ACC112 (cell line): ENCODE data around the gene SLC16A5.
A peak's percentile ranks its signal among the peaks of the same experiment; 100 is the strongest.
"Not testable (repeated sequence)": the region's sequence is repeated elsewhere in the genome, so short reads cannot be mapped to it uniquely, and the experiment has no call there.

Experiments used
- H2AFZ ChIP-seq: fragments of 200-600 bp; sonication (generic); one replicate; pipeline ENCODE4 v1.6.0; 2017; ENCODE audit warnings: antibody characterized with exemption, low read length; ENCODE audit not compliant: unreplicated experiment
- H3K27ac ChIP-seq: fragments of 200-600 bp; sonication (generic); 2 replicates; pipeline ENCODE4 v1.5.1; 2014; ENCODE audit warnings: low read depth, mild to moderate bottlenecking, antibody characterized with exemption, low read length, moderate library complexity
- H3K27me3 ChIP-seq: fragments of 200-600 bp; sonication (generic); 2 replicates; pipeline ENCODE4 v1.6.1; 2014; ENCODE audit warnings: mild to moderate bottlenecking, antibody characterized with exemption, low read length, moderate library complexity, mixed read lengths; ENCODE audit not compliant: insufficient read depth
- H3K36me3 ChIP-seq: fragments of 200-600 bp; sonication (generic); 2 replicates; pipeline ENCODE4 v1.6.1; 2016; ENCODE audit warnings: mild to moderate bottlenecking, antibody characterized with exemption, low read length, moderate library complexity, mixed read lengths; ENCODE audit not compliant: insufficient read depth
- H3K4me1 ChIP-seq: fragments of 200-600 bp; sonication (generic); one replicate; pipeline ENCODE4 v1.6.1; 2016; ENCODE audit warnings: low read length, mixed read lengths; ENCODE audit not compliant: insufficient read depth, unreplicated experiment, control insufficient read depth
- H3K4me3 ChIP-seq: fragments of 200-600 bp; sonication (generic); 2 replicates; pipeline ENCODE4 v1.5.1; 2014; ENCODE audit warnings: mild to moderate bottlenecking, low read depth, low read length
- H3K79me2 ChIP-seq: fragments of 200-600 bp; sonication (generic); one replicate; pipeline ENCODE4 v1.6.0; 2016; ENCODE audit warnings: low read length; ENCODE audit not compliant: control insufficient read depth, unreplicated experiment, insufficient read depth

SLC16A5 gene, protein sequence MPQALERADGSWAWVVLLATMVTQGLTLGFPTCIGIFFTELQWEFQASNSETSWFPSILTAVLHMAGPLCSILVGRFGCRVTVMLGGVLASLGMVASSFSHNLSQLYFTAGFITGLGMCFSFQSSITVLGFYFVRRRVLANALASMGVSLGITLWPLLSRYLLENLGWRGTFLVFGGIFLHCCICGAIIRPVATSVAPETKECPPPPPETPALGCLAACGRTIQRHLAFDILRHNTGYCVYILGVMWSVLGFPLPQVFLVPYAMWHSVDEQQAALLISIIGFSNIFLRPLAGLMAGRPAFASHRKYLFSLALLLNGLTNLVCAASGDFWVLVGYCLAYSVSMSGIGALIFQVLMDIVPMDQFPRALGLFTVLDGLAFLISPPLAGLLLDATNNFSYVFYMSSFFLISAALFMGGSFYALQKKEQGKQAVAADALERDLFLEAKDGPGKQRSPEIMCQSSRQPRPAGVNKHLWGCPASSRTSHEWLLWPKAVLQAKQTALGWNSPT

DNA sequence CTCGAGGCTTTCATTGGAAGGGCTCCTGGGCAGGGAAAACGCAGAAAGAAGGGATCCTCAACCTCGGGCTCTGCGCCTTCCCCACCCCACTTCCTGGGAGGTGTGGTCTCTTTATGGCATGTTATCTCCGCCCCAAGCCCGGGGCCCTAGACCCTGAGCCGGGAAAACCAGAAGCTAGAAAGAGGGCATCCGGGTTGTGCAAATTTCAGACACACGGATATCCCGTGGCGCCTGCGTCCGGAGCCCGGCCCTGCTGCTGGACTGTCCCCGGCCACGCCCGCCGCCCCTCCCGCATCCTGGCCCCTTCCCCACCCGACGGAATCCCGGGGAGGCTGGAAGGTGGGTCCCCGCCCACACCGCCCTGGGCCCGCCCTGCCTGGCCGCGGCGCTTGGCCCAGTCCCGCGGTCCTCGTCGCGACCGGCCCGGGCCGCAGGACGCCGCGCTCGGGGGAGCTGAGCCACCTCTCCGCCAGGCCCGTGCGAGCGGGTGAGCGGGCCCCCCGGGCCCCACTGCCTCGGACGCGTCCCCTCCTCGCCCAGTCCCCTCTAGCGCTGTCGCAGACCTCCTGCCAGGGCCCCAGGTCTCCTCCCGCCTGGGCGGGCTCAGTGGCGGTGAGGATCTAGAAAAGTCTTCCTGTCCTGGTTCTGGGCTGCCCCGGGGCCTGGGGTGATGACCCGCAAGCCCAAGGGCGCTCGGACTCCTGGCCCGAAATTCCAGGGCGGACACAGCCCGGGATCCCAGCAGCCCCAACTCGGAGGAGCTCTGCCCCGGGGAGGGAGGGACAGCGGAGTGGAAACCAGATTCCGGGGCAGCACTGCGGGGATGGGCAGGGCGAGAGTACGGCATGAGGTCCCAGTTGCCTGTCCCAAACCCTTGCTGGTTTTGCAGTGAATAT lies at the start of gene SLC16A5:
SLC16A5 (plus strand) TSS at position 397 of the 896 bp plus-strand sequence. CDS start 5,683 bp downstream, outside the sequence.
- Histone ChIP-seq H2AFZ (peak within 1 kb of the TSS; percentile 19), H3K4me1 (peaks cover 49% of the 10 kb centered on the region), H3K36me3 (no peaks in the 10 kb centered on the region), H3K27me3 (no peaks in the 10 kb centered on the region), H3K27ac (peak within 1 kb of the TSS; percentile 47), H3K4me3 (peak within 1 kb of the TSS; percentile 80), H3K79me2 (peaks cover 8% of the 10 kb centered on the region)

DNA sequence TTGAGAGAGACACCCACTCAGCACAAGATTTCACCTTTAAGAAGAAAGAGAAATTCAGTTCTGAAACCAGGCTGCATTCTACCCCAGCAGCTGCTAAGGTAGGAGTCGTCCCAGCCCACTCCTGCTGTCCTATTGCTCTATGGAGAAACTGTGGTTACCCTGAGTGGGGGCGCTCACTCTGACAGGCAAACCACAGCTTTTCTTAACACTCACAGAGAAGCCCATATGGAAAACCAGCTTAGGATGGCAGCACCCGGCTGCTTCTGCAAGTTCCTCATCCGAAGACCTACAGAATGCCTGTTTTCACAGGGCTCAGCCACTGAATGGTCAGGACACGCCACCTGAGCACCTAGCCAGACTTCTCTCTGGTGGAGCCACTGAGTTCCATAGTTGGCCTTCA lies 48.5 kb upstream of the SLC16A5 start:
- Histone ChIP-seq H3K4me3 (no peak overlapping the region), H3K4me1 (peaks cover 6% of the 10 kb centered on the region), H3K27me3 (no peaks in the 10 kb centered on the region), H3K27ac (no peak overlapping the region), H3K79me2 (no peaks in the 10 kb centered on the region), H2AFZ (no peak overlapping the region), H3K36me3 (no peaks in the 10 kb centered on the region; the same call in 1 of the 2 replicates)

DNA sequence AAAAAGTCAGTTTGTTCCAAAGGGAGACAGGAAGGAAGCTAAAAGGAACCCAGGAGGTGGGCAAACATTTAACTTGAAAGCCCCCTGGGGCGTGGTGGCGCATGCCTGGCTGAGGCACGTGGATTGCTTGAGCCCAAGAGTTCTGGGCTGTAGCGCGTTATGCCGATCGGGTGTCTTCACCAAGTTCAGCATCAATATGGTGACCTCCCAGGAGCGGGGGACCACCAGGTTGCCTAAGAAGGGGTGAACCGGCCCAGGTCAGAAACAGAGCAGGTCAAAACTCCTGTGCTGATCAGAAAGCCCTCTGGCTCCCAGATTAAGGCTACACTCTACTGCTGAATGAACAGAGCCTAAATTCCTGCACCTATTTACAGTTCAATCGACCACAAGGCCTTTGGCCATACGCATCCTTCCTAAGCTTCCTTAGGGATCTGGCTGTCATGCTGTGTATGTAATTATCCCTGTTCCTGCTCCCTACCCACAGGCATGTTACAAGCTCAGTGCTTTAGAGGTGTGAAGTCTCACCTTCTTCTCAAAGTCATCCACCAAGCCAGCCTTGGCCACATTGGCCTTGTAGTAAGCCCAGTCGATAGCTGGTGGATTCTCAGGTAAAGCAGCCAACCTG lies 46.0 kb upstream of the SLC16A5 start:
- no peaks in the 10 kb centered on the region for H3K27me3 ChIP-seq
- H3K36me3 ChIP-seq = no peaks in the 10 kb centered on the region; the same call in 1 of the 2 replicates
- H3K79me2 ChIP-seq = peaks cover 10% of the 10 kb centered on the region
- no peak overlapping the region for H3K27ac ChIP-seq
- H3K4me3 ChIP-seq = no peak overlapping the region
- H2AFZ ChIP-seq = no peak overlapping the region
- H3K4me1 ChIP-seq = peaks cover 5% of the 10 kb centered on the region

DNA sequence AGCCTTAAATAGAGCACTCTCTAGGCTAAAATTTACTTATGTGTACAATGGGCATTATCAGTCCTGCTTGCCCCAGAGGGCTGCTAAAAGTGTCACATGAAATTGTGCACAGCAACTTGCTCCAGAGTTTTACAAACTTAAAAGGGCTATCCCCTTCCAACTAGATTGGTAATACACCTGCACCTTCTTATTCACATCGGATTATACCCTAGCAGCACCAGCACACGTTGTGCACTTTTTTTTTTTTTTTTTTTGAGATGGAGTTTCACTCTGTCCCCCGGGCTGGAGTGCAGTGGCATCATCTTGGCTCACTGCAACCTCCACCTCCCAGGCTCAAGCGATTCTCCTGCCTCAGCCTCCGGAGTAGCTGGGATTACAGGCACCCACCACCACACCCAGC lies 44.0 kb upstream of the SLC16A5 start:
- not testable (repeated sequence) for H3K4me3 ChIP-seq, H3K27ac ChIP-seq, H3K27me3 ChIP-seq, H2AFZ ChIP-seq, H3K36me3 ChIP-seq, H3K4me1 ChIP-seq
- H3K79me2 ChIP-seq = peaks cover 25% of the 10 kb centered on the region

DNA sequence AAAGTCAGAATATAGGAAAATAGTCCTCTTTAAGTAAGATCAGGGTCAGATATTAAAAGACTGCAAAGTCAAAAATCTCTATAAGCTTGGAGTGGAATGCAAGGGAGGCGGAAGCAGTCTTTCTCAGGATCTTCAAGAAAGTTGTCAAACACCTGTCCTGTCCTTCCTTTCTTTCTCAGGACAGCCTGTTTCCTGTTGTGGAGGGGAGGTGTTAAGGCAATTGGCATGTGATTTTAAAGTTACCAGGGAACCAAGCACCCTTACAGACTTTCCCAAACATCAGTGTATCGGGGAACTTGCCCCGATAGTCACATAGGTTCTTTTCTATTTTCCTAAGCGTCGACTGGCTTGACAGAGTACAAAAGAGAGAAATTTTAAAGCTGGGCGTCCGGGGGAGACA lies 43.0 kb upstream of the SLC16A5 start:
- no peak overlapping the region for H2AFZ ChIP-seq
- no peak overlapping the region for H3K27ac ChIP-seq
- H3K79me2 ChIP-seq = peaks cover 27% of the 10 kb centered on the region
- no peak overlapping the region for H3K4me3 ChIP-seq
- no peaks in the 10 kb centered on the region for H3K27me3 ChIP-seq
- H3K36me3 ChIP-seq = no peaks in the 10 kb centered on the region; the same call in 1 of the 2 replicates
- H3K4me1 ChIP-seq = peaks cover 13% of the 10 kb centered on the region

DNA sequence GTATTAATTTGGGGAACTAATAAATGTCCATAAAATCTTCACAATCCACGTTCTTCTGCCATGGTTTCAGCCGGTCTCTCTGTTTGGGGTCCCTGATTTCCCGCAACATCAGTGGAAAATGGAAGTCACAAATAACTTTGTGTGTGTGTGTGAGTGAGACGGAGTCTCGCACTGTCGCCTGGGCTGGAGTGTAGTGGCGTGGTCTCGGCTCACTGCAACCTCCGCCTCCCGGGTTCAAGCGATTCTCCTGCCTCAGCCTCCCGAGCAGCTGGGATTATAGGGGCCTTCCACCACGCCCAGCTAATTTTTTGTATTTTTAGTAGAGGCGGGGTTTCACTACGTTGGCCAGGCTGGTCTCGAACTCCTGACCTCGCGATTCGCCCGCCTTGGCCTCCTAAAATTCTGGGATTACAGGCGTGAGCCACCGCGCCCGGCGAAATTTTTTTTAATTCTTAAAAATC lies 41.8 kb upstream of the SLC16A5 start:
- H3K36me3 ChIP-seq, H2AFZ ChIP-seq, H3K27me3 ChIP-seq: not testable (repeated sequence)
- peak overlapping the region; percentile 80 for H3K27ac ChIP-seq
- H3K4me3 ChIP-seq = peak overlapping the region; percentile 93
- H3K79me2 ChIP-seq = peaks cover 27% of the 10 kb centered on the region
- H3K4me1 ChIP-seq = peaks cover 13% of the 10 kb centered on the region

DNA sequence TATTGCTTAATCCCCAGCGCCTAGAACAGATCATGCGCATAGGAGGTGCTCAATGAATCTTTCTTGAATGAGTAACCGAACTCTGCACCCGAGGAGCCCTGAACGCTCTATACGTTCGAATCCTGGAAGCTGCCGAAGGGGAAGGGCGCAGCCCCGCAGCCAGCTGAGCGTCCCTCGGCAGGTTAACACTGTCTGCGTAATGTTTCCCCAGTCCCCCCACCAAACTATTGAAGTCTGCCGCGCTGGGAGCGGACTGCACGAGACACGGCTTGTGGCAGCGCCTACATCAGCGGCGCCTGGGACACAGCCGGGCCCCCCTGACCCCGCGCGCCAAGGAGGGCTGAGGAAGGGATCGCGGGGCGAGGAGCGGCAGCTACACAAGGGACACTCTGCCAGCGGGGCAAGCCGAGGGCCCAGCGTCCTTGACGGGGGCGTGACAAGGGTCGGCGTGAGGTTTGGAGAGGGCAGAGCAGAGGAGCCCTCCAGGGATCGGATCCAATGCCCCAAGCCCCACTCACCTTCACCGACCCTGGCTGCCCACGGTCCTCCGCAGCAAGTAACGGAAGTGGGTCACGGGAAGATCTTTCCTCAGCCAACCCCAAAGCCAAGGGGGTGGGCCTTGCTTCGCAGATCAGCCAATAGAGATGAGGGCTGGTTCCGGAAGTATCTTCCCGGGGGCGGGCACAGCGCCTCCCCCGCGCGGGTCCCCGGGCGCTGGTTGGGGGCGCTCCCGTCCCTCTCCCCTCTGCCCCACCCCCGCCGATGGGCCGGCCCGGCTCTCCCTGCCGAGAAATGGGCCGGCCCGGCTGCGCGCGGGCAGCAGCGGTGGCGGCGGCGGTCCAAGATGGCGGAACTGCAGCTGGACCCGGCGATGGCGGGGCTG lies 41.1 kb upstream of the SLC16A5 start, which contains the start of the genes ATP5PD and KCTD2:
ATP5PD (minus strand) TSS at position 563 of the 883 bp plus-strand sequence. CDS start 4,319 bp downstream, outside the sequence.
KCTD2 (plus strand) TSS at position 819 of the 883 bp plus-strand sequence; CDS start at position 845, 26 bp downstream.
- H3K36me3 ChIP-seq = no peaks in the 10 kb centered on the region
- peak within 1 kb of the TSS; percentile 80 for H3K27ac ChIP-seq
- peak within 1 kb of the TSS; percentile 93 for H3K4me3 ChIP-seq
- peak within 1 kb of the TSS; percentile 85 for H2AFZ ChIP-seq
- H3K79me2 ChIP-seq = peaks cover 27% of the 10 kb centered on the region
- H3K27me3 ChIP-seq = no peaks in the 10 kb centered on the region
- peaks cover 13% of the 10 kb centered on the region for H3K4me1 ChIP-seq

DNA sequence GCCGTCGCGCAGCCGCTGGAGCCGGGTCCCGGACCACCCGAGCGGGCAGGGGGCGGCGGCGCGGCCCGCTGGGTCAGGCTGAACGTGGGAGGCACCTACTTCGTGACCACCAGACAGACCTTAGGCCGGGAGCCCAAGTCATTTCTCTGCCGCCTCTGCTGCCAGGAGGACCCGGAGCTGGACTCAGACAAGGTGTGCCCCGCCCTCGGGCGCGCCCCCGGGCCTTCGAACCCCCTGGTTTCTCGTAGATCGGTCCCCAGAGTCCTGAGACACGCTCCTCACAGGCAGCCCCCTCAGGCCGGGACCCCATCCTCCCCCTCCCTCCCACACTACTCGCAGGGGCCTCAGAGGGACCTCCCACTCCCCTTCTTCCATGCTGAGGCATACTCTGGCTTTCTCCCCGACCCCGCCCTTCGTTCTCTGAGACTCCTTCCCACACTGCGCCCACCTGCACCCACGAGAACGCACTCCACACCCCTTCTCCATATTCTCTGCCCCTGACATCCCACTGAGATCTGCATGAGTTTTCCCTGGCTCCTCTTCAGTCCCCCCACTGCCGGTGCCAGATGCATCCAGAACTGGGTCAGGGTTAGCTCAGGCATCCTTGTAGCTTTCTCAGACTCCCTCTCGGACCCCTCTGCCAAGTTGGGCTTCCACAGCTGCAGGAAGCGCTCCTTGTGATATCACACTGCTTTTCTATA lies 40.2 kb upstream of the SLC16A5 start:
- peak overlapping the region; percentile 93 for H3K4me3 ChIP-seq
- peak overlapping the region; percentile 85 for H2AFZ ChIP-seq
- H3K27ac ChIP-seq = no peak overlapping the region
- peaks cover 13% of the 10 kb centered on the region for H3K4me1 ChIP-seq
- H3K79me2 ChIP-seq = peaks cover 27% of the 10 kb centered on the region
- no peaks in the 10 kb centered on the region for H3K36me3 ChIP-seq
- H3K27me3 ChIP-seq = no peaks in the 10 kb centered on the region

DNA sequence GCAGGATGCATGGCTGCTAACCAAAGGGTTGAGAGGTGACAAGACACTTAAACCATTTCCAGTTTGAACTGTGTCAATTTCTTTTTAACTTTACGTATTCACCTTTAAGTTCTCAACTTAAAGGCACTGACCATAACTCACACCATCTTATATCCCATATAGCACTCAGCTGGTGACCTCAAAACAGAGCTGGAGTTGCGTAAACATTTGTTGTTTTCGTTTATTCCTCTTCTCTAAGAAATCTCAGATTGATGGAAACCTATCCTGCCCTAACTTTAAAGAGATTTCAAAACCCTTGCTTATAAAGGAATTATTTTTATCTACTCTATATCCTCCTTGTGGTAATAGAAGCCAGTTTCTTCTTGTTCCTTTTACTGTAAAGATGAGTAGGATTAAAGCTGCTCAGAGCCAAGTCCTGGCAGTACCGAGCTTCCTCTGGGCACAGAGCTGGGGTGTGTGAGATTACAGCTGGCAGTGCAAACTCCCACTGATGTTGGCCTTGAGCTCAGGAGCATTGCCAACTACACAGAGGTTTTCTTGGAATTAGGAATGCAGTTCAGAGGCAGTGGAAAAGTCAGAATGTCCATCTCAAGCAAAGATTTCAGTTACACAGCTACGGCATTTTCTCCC lies 39.4 kb upstream of the SLC16A5 start:
- peak overlapping the region; percentile 93 for H3K4me3 ChIP-seq
- peaks cover 4% of the 10 kb centered on the region; the same call in 1 of the 2 replicates for H3K36me3 ChIP-seq
- peaks cover 13% of the 10 kb centered on the region for H3K4me1 ChIP-seq
- H2AFZ ChIP-seq = no peak overlapping the region
- peaks cover 27% of the 10 kb centered on the region for H3K79me2 ChIP-seq
- no peak overlapping the region for H3K27ac ChIP-seq
- no peaks in the 10 kb centered on the region for H3K27me3 ChIP-seq
